Colonic mucosa (tissue), 4 donors: Measurements from ENCODE around the gene MRC1. TPM values are rescaled to one million over a fixed set of nuclear protein-coding genes. Genes with fewer than 3 reads are reported as not detected.

Source experiments
- DNase-seq: peaks from one replicate; pipeline ENCODE4 v3.0.0-alpha.2; 2020
- H3K27ac ChIP-seq: fragments of 200-600 bp; one replicate; pipeline ENCODE4 v1.8.0; 2021
- H3K27me3 ChIP-seq: fragments of 200-600 bp; one replicate; pipeline ENCODE4 v1.8.0; 2021
- H3K36me3 ChIP-seq: fragments of 200-600 bp; one replicate; pipeline ENCODE4 v1.8.0; 2021
- H3K4me1 ChIP-seq: fragments of 200-600 bp; one replicate; pipeline ENCODE4 v1.8.0; 2021; ENCODE audit warnings: mild to moderate bottlenecking
- H3K4me3 ChIP-seq: fragments of 200-600 bp; one replicate; pipeline ENCODE4 v1.8.0; 2021
- H3K9ac ChIP-seq, 2 donors: one replicate each; pipeline ENCODE4 v1.7.0; 2013; ENCODE audit warnings: control low read depth in 2 of 2, low read depth in 2 of 2, low read length in 2 of 2
- H3K9me3 ChIP-seq: fragments of 200-600 bp; one replicate; pipeline ENCODE4 v1.8.0; 2021
- CTCF ChIP-seq: fragments of 200-600 bp; IDR thresholded peaks from one replicate; pipeline ENCODE4 v1.8.0; 2022; ENCODE audit warnings: antibody characterized with exemption, mild to moderate bottlenecking
- intact Hi-C: fragments of 100-400 bp; cut with DNase I; formaldehyde crosslinking; loops from one replicate; pipeline ENCODE4 v1.14.1; 2022
- total RNA-seq, 2 donors: library from RNA; stranded (reverse); fragmentation: NEBNext Ultra II Directional in 1 of 2; extraction: Animal tissue kit (Norgen Biotek cat#: 25700) in 1 of 2; gene quantifications; one replicate each; pipeline ENCODE4 v1.2.1, GENCODE V29; 2021
- donor health status: healthy.
- donor health status: DM: no; HTN: no; CAD: no.
- donor health status: DM: no; HTN: no; CAD: no.

The MRC1 gene
- total RNA-seq, 2 donors from 2014 or later: 9.2 to 19.2 TPM

- no peak for TF ChIP-seq CTCF
- H3K36me3 ChIP-seq: no peaks in the 10 kb centered on the region
- DNase-seq: no peak
- H3K4me1 ChIP-seq: no peaks in the 10 kb centered on the region
- H3K4me3 ChIP-seq: no peak overlapping the region
- H3K9ac ChIP-seq: no peak overlapping the region
- H3K27me3 ChIP-seq: no peaks in the 10 kb centered on the region
- no peak overlapping the region for H3K27ac ChIP-seq
- intact Hi-C loops: no loop called here
- H3K9me3 ChIP-seq: no peaks in the 10 kb centered on the region
Observed at GRCh38 chr10:17817316-17817715, 8.2 kb downstream of the MRC1 start.

GRCh38 chr10:17817790-17818189 lies 8.6 kb downstream of the MRC1 start:
- H3K27me3 ChIP-seq: no peaks in the 10 kb centered on the region
- H3K4me3 ChIP-seq: no peak overlapping the region
- no peaks in the 10 kb centered on the region for H3K36me3 ChIP-seq
- intact Hi-C loops: no loop called here
- H3K27ac ChIP-seq: no peak overlapping the region
- H3K9ac ChIP-seq: no peak overlapping the region
- H3K4me1 ChIP-seq: no peaks in the 10 kb centered on the region
- TF ChIP-seq CTCF: no peak
- no peak for DNase-seq
- no peaks in the 10 kb centered on the region for H3K9me3 ChIP-seq

GRCh38 chr10:17819836-17820235 lies 10.7 kb downstream of the MRC1 start:
- no peak overlapping the region for H3K4me3 ChIP-seq
- DNase-seq: no peak
- H3K9ac ChIP-seq: no peak overlapping the region
- no peaks in the 10 kb centered on the region for H3K27me3 ChIP-seq
- H3K36me3 ChIP-seq: no peaks in the 10 kb centered on the region
- no peak for TF ChIP-seq CTCF
- intact Hi-C loops: no loop called here
- H3K27ac ChIP-seq: no peak overlapping the region
- H3K9me3 ChIP-seq: no peaks in the 10 kb centered on the region
- no peaks in the 10 kb centered on the region for H3K4me1 ChIP-seq

GRCh38 chr10:17820943-17821342 lies 11.8 kb downstream of the MRC1 start:
- no peak overlapping the region for H3K27ac ChIP-seq
- TF ChIP-seq CTCF: no peak
- H3K4me3 ChIP-seq: no peak overlapping the region
- intact Hi-C loops: no loop called here
- no peaks in the 10 kb centered on the region for H3K36me3 ChIP-seq
- no peaks in the 10 kb centered on the region for H3K4me1 ChIP-seq
- no peaks in the 10 kb centered on the region for H3K27me3 ChIP-seq
- H3K9me3 ChIP-seq: no peaks in the 10 kb centered on the region
- no peak for DNase-seq
- H3K9ac ChIP-seq: no peak overlapping the region

GRCh38 chr10:17821893-17822292 lies 12.7 kb downstream of the MRC1 start:
- Histone ChIP-seq H3K9me3 (no peaks in the 10 kb centered on the region), H3K36me3 (no peaks in the 10 kb centered on the region), H3K9ac (no peak overlapping the region), H3K27ac (no peak overlapping the region), H3K4me1 (no peaks in the 10 kb centered on the region), H3K4me3 (no peak overlapping the region), H3K27me3 (no peaks in the 10 kb centered on the region)
- intact Hi-C loops: no loop called here
- DNase-seq: no peak
- no peak for TF ChIP-seq CTCF

GRCh38 chr10:17831341-17831740 lies 22.2 kb downstream of the MRC1 start:
- Histone ChIP-seq H3K9ac (no peak overlapping the region), H3K9me3 (no peaks in the 10 kb centered on the region), H3K36me3 (no peaks in the 10 kb centered on the region), H3K27me3 (no peaks in the 10 kb centered on the region), H3K27ac (no peak overlapping the region), H3K4me3 (no peak overlapping the region), H3K4me1 (no peaks in the 10 kb centered on the region)
- no peak for TF ChIP-seq CTCF
- DNase-seq: no peak
- intact Hi-C loops: no loop called here
